SK-N-SH (cell line): ENCODE data around the gene CAPS.

ENCODE experiments used
- CHD2 ChIP-seq: fragments of 150-350 bp; IDR thresholded peaks from 2 replicates; pipeline ENCODE4 v1.6.1; 2018; ENCODE audit warnings: low read length; ENCODE audit not compliant: partially characterized antibody
- EZH2phosphoT487 ChIP-seq: fragments of 200-600 bp; sonication (generic); IDR thresholded peaks from 2 replicates; pipeline ENCODE4 v1.6.1; 2017; ENCODE audit warnings: low read depth, mixed run types, mild to moderate bottlenecking, antibody characterized with exemption, moderate library complexity, borderline replicate concordance
- FOXJ3 ChIP-seq: sonication (generic); formaldehyde crosslinking; IDR thresholded peaks from 2 replicates; pipeline ENCODE4 v1.5.1; 2020; ENCODE audit warnings: mild to moderate bottlenecking, missing genetic modification reagents
- JUND ChIP-seq: IDR thresholded peaks from 2 replicates; pipeline ENCODE4 v1.4.0; 2012
- POLR2AphosphoS5 ChIP-seq: IDR thresholded peaks from 2 replicates; pipeline ENCODE4 v1.6.1; 2012; ENCODE audit warnings: low read depth, low read length
- RAD21 ChIP-seq: IDR thresholded peaks from 2 replicates; pipeline ENCODE4 v1.6.1; 2012; ENCODE audit warnings: mild to moderate bottlenecking, low read length
- YY1 ChIP-seq: IDR thresholded peaks from 2 replicates; pipeline ENCODE4 v1.4.0; 2012; ENCODE audit warnings: low read depth, mild to moderate bottlenecking
- TF ChIP-seq, protein P1 (sequence below): fragments of 200-600 bp; sonication (generic); IDR thresholded peaks from 2 replicates; pipeline ENCODE4 v1.6.1; 2017; ENCODE audit warnings: antibody characterized with exemption, mild to moderate bottlenecking, moderate library complexity
- TF ChIP-seq, protein P2 (sequence below): IDR thresholded peaks from 2 replicates; pipeline ENCODE4 v1.4.0; 2012; ENCODE audit warnings: low read depth, borderline replicate concordance
- TF ChIP-seq, protein P3 (sequence below): IDR thresholded peaks from 2 replicates; pipeline ENCODE4 v1.4.0; 2012; ENCODE audit warnings: low read depth
- TF ChIP-seq, protein P4 (sequence below): fragments of 150-350 bp; IDR thresholded peaks from 2 replicates; pipeline ENCODE4 v1.6.1; 2017; ENCODE audit warnings: antibody characterized with exemption, low read length, low read depth, borderline replicate concordance

DNA sequence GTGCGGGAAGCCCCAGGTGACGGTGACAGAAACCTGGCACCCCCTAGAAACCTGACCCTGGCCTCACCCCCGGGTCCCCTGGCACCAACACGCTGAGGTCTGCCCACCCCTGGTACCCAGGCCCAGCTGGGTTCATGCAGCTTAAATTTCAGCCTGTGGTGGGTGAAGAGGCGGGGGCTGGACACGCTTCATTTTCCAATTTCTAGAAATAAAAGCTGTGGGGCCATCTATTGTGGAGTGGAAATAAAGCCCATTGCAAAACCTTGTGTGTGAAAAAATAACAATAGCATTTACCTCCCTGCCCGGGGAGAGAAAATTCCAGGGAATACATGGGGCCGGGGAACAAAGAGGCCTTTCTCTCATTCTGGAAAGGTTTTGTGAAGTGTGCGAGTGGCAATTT, 36.2 kb upstream of the CAPS start:
- TF ChIP-seq, protein P1, sequence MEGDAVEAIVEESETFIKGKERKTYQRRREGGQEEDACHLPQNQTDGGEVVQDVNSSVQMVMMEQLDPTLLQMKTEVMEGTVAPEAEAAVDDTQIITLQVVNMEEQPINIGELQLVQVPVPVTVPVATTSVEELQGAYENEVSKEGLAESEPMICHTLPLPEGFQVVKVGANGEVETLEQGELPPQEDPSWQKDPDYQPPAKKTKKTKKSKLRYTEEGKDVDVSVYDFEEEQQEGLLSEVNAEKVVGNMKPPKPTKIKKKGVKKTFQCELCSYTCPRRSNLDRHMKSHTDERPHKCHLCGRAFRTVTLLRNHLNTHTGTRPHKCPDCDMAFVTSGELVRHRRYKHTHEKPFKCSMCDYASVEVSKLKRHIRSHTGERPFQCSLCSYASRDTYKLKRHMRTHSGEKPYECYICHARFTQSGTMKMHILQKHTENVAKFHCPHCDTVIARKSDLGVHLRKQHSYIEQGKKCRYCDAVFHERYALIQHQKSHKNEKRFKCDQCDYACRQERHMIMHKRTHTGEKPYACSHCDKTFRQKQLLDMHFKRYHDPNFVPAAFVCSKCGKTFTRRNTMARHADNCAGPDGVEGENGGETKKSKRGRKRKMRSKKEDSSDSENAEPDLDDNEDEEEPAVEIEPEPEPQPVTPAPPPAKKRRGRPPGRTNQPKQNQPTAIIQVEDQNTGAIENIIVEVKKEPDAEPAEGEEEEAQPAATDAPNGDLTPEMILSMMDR = no peak
- TF ChIP-seq RAD21 (no peak), YY1 (no peak), CHD2 (no peak), EZH2phosphoT487 (no peak), POLR2AphosphoS5 (no peak), FOXJ3 (CRISPR knock-in tag) (no peak), JUND (no peak)
- TF ChIP-seq, protein P2, sequence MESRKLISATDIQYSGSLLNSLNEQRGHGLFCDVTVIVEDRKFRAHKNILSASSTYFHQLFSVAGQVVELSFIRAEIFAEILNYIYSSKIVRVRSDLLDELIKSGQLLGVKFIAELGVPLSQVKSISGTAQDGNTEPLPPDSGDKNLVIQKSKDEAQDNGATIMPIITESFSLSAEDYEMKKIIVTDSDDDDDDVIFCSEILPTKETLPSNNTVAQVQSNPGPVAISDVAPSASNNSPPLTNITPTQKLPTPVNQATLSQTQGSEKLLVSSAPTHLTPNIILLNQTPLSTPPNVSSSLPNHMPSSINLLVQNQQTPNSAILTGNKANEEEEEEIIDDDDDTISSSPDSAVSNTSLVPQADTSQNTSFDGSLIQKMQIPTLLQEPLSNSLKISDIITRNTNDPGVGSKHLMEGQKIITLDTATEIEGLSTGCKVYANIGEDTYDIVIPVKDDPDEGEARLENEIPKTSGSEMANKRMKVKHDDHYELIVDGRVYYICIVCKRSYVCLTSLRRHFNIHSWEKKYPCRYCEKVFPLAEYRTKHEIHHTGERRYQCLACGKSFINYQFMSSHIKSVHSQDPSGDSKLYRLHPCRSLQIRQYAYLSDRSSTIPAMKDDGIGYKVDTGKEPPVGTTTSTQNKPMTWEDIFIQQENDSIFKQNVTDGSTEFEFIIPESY = no peak
- TF ChIP-seq, protein P3, sequence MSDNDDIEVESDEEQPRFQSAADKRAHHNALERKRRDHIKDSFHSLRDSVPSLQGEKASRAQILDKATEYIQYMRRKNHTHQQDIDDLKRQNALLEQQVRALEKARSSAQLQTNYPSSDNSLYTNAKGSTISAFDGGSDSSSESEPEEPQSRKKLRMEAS = no peak
- TF ChIP-seq, protein P4, sequence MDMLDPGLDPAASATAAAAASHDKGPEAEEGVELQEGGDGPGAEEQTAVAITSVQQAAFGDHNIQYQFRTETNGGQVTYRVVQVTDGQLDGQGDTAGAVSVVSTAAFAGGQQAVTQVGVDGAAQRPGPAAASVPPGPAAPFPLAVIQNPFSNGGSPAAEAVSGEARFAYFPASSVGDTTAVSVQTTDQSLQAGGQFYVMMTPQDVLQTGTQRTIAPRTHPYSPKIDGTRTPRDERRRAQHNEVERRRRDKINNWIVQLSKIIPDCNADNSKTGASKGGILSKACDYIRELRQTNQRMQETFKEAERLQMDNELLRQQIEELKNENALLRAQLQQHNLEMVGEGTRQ = no peak
